SK-N-SH (cell line): Measurements from ENCODE around the gene AGBL4. TPM values are rescaled to one million over a fixed set of nuclear protein-coding genes. Genes with fewer than 3 reads are reported as not detected.

ENCODE experiments used
- CTCF ChIA-PET: fragments of 300-600, 350-600 bp; formaldehyde crosslinking; extraction: SDS; loops from one replicate; lab custom pipeline; 2021; lab: Yijun Ruan, JAX
- POLR2A ChIA-PET: fragments of 350-600 bp; sonication (Branson Sonifier 250); formaldehyde crosslinking; extraction: SDS; loops from one replicate; lab custom pipeline; 2020; ENCODE audit warnings: antibody characterized with exemption, inconsistent platforms; lab: Yijun Ruan, JAX
- DNase-seq: peaks from one replicate; pipeline ENCODE4 v3.0.0; 2012
- H2AFZ ChIP-seq: fragments of 200-600 bp; sonication (generic); 2 replicates; pipeline ENCODE4 v1.8.1; 2016; ENCODE audit warnings: antibody characterized with exemption, mild to moderate bottlenecking, low read depth
- H3F3A ChIP-seq: fragments of 200-600 bp; sonication (generic); replicated peaks from 2 replicates; pipeline ENCODE3; 2016; ENCODE audit warnings: antibody characterized with exemption, mild to moderate bottlenecking; ENCODE audit not compliant: insufficient read depth
- H3K27ac ChIP-seq, 2 experiments: fragments of 200-500 bp in 1 of 2; fragments of 200-600 bp in 1 of 2; sonication (Bioruptor generic) in 1 of 2; sonication (generic), shearing (Covaris generic) in 1 of 2; 2 replicates each; pipeline versions ENCODE4 v1.5.1 to v1.6.1; 2014 to 2016; ENCODE audit warnings: low read depth in 2 of 2, inconsistent platforms in 1 of 2, low read length in 1 of 2, mild to moderate bottlenecking in 1 of 2, mixed read lengths in 1 of 2
- H3K27me3 ChIP-seq: fragments of 200-600 bp; sonication (generic), shearing (Covaris generic); 2 replicates; pipeline ENCODE4 v1.6.1; 2016; ENCODE audit warnings: mixed run types; ENCODE audit not compliant: insufficient read depth
- H3K36me3 ChIP-seq, 2 experiments: fragments of 200-500 bp in 1 of 2; fragments of 200-600 bp in 1 of 2; sonication (Bioruptor generic) in 1 of 2; sonication (generic) in 1 of 2; replicated peaks in 1 of 2; 2 replicates each; pipeline versions ENCODE3 to v1.5.1; 2014 to 2016; ENCODE audit warnings: low read length in 1 of 2, mild to moderate bottlenecking in 1 of 2; ENCODE audit not compliant: insufficient read depth in 2 of 2, control insufficient read depth in 1 of 2
- H3K4me1 ChIP-seq, 2 experiments: fragments of 200-500 bp in 1 of 2; fragments of 200-600 bp in 1 of 2; sonication (Bioruptor generic) in 1 of 2; sonication (generic), shearing (Covaris generic) in 1 of 2; 2 replicates each; pipeline versions ENCODE4 v1.5.1 to v1.6.1; 2014 to 2016; ENCODE audit warnings: low read depth in 1 of 2, low read length in 1 of 2, mixed run types in 1 of 2; ENCODE audit not compliant: insufficient read depth in 2 of 2, control insufficient read depth in 1 of 2
- H3K4me2 ChIP-seq: fragments of 200-600 bp; sonication (generic), shearing (Covaris generic); 2 replicates; pipeline ENCODE4 v1.6.1; 2017; ENCODE audit warnings: mixed run types
- H3K4me3 ChIP-seq, 2 experiments: fragments of 200-500 bp in 1 of 2; fragments of 200-600 bp in 1 of 2; sonication (Bioruptor generic) in 1 of 2; sonication (generic), shearing (Covaris generic) in 1 of 2; 2 replicates each; pipeline versions ENCODE4 v1.5.1 to v1.8.1; 2014 to 2016; ENCODE audit warnings: low read depth in 2 of 2, inconsistent platforms in 1 of 2, low read length in 1 of 2, mild to moderate bottlenecking in 1 of 2, mixed read lengths in 1 of 2, moderate library complexity in 1 of 2
- H3K79me2 ChIP-seq: fragments of 200-600 bp; sonication (generic); 2 replicates; pipeline ENCODE4 v1.8.1; 2017; ENCODE audit warnings: mild to moderate bottlenecking; ENCODE audit not compliant: insufficient read depth
- H3K9ac ChIP-seq: fragments of 200-600 bp; sonication (generic); 2 replicates; pipeline ENCODE4 v1.6.1; 2017; ENCODE audit warnings: mixed run types
- H3K9me2 ChIP-seq: fragments of 200-600 bp; sonication (generic); 2 replicates; pipeline ENCODE4 v1.6.1; 2017; ENCODE audit warnings: mixed run types
- H3K9me3 ChIP-seq: fragments of 200-600 bp; sonication (generic); 2 replicates; pipeline ENCODE4 v1.6.1; 2017; ENCODE audit warnings: mixed run types, mild to moderate bottlenecking, moderate library complexity
- H4K20me1 ChIP-seq: fragments of 200-600 bp; sonication (generic); 2 replicates; pipeline ENCODE4 v1.6.1; 2017; ENCODE audit warnings: mild to moderate bottlenecking, mixed run types; ENCODE audit not compliant: insufficient read depth
- FOXM1 ChIP-seq: IDR thresholded peaks from 2 replicates; pipeline ENCODE4 v1.4.0; 2012; ENCODE audit warnings: low read depth, mild to moderate bottlenecking
- GABPA ChIP-seq: IDR thresholded peaks from 2 replicates; pipeline ENCODE4 v1.4.0; 2012; ENCODE audit warnings: low read depth, mild to moderate bottlenecking
- MXI1 ChIP-seq: IDR thresholded peaks from 2 replicates; pipeline ENCODE4 v1.6.1; 2012; ENCODE audit warnings: mild to moderate bottlenecking, low read depth, low read length, improper control_type of control experiment
- NFIC ChIP-seq: IDR thresholded peaks from 2 replicates; pipeline ENCODE4 v1.4.0; 2012; ENCODE audit warnings: borderline replicate concordance
- RAD21 ChIP-seq: IDR thresholded peaks from 2 replicates; pipeline ENCODE4 v1.6.1; 2012; ENCODE audit warnings: mild to moderate bottlenecking, low read length
- SMC3 ChIP-seq: IDR thresholded peaks from 2 replicates; pipeline ENCODE4 v1.6.1; 2012; ENCODE audit warnings: low read depth, low read length, improper control_type of control experiment
- TEAD4 ChIP-seq: IDR thresholded peaks from 2 replicates; pipeline ENCODE4 v1.4.0; 2012; ENCODE audit warnings: mild to moderate bottlenecking, borderline replicate concordance; ENCODE audit not compliant: insufficient read depth
- WGBS: methylation state at CpG from one replicate; pipeline ENCODE4 v1.1.6; 2017; ENCODE audit warnings: low lambda C conversion rate; 5-methylcytosine and 5-hydroxymethylcytosine counted together
- polyA plus RNA-seq, 3 experiments: library from polyadenylated mRNA; depleted of rRNA; stranded (reverse); fragments of >200 nt; gene quantifications; 2 replicates each; pipeline ENCODE4 v1.2.3, GENCODE V29; 2012
- TF ChIP-seq, protein P1 (sequence below): IDR thresholded peaks from 2 replicates; pipeline ENCODE4 v1.4.0; 2012; ENCODE audit warnings: low read depth, borderline replicate concordance
- TF ChIP-seq, protein P2 (sequence below): fragments of 200-600 bp; sonication (generic); IDR thresholded peaks from 2 replicates; pipeline ENCODE4 v1.6.1; 2017; ENCODE audit warnings: antibody characterized with exemption, mild to moderate bottlenecking, moderate library complexity
- TF ChIP-seq, protein P3 (sequence below): fragments of 150-350 bp; IDR thresholded peaks from 2 replicates; pipeline ENCODE4 v1.6.1; 2017; ENCODE audit warnings: antibody characterized with exemption, low read length, low read depth, borderline replicate concordance
- TF ChIP-seq, protein P4 (sequence below): fragments of 150-350 bp; IDR thresholded peaks from 2 replicates; pipeline ENCODE4 v1.6.1; 2016; ENCODE audit warnings: mild to moderate bottlenecking, low read depth, low read length

Gene AGBL4
- polyA plus RNA-seq, 1 of the 3 experiments (the other 2 are of a cell fraction) = 0.07 TPM

DNA sequence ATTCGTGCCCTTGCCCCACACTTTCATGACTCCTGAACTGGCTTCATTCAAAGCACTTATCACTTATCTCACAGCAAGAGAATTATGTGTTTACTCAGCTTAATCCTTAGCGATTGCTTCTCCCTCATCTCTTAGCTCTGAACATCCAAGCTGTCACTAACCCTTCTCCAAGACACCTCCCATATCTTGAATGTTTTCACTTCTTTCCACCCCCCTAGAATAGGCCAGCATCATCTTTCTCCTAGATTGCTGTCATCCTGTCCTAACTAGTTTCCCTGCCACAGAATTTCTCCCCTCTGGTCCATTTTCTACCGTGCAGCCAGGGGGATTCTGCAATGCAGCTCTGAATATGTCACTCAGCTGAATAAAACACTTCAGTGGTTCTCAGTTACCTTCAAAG is 1483.2 kb downstream of the AGBL4 start (continued):
- TF ChIP-seq, protein P1, sequence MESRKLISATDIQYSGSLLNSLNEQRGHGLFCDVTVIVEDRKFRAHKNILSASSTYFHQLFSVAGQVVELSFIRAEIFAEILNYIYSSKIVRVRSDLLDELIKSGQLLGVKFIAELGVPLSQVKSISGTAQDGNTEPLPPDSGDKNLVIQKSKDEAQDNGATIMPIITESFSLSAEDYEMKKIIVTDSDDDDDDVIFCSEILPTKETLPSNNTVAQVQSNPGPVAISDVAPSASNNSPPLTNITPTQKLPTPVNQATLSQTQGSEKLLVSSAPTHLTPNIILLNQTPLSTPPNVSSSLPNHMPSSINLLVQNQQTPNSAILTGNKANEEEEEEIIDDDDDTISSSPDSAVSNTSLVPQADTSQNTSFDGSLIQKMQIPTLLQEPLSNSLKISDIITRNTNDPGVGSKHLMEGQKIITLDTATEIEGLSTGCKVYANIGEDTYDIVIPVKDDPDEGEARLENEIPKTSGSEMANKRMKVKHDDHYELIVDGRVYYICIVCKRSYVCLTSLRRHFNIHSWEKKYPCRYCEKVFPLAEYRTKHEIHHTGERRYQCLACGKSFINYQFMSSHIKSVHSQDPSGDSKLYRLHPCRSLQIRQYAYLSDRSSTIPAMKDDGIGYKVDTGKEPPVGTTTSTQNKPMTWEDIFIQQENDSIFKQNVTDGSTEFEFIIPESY = no peak
- TF ChIP-seq FOXM1 = no peak
- TF ChIP-seq, protein P2, sequence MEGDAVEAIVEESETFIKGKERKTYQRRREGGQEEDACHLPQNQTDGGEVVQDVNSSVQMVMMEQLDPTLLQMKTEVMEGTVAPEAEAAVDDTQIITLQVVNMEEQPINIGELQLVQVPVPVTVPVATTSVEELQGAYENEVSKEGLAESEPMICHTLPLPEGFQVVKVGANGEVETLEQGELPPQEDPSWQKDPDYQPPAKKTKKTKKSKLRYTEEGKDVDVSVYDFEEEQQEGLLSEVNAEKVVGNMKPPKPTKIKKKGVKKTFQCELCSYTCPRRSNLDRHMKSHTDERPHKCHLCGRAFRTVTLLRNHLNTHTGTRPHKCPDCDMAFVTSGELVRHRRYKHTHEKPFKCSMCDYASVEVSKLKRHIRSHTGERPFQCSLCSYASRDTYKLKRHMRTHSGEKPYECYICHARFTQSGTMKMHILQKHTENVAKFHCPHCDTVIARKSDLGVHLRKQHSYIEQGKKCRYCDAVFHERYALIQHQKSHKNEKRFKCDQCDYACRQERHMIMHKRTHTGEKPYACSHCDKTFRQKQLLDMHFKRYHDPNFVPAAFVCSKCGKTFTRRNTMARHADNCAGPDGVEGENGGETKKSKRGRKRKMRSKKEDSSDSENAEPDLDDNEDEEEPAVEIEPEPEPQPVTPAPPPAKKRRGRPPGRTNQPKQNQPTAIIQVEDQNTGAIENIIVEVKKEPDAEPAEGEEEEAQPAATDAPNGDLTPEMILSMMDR = no peak
- TF ChIP-seq, all 33 proteins: peak for 0

DNA sequence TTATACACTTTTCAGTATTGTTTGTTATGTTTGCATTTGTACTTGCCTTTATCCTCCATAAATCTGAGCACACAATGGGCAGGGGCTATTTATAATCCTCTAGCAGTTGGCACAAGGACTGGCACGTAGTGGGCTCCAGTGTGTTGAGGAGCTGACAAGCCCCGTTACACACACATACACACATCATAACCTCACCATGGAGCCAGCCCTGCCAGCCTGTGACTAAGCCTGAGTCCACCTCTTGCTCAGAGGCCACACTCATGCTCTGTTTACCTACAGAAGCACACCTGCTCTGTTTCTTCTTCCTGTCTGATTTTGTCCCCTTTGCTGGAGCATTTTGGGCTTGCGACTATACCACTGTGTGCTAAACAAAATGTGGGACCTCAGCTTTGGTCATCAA is 1487.3 kb downstream of the AGBL4 start:
- H3K9me3 ChIP-seq = no peaks in the 10 kb centered on the region
- no peak for DNase-seq
- no peaks in the 10 kb centered on the region for H3F3A ChIP-seq
- no peak overlapping the region for H3K9ac ChIP-seq
- ChIA-PET POLR2A (no interaction called here), CTCF (interaction anchor here (1.4 to 4.6 kb wide), 2 partner anchors 21 to 39 kb away, joined by 4 to 22 read pairs; no protein-coding TSS in a partner anchor)
- no peak overlapping the region for H3K27ac ChIP-seq
- TF ChIP-seq GABPA (no peak), SMC3 (no peak), MXI1 (no peak), NFIC (no peak), RAD21 (no peak), FOXM1 (no peak), TEAD4 (no peak)
- TF ChIP-seq, protein P3, sequence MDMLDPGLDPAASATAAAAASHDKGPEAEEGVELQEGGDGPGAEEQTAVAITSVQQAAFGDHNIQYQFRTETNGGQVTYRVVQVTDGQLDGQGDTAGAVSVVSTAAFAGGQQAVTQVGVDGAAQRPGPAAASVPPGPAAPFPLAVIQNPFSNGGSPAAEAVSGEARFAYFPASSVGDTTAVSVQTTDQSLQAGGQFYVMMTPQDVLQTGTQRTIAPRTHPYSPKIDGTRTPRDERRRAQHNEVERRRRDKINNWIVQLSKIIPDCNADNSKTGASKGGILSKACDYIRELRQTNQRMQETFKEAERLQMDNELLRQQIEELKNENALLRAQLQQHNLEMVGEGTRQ = no peak
- TF ChIP-seq, protein P2 = no peak
- TF ChIP-seq, protein P4, sequence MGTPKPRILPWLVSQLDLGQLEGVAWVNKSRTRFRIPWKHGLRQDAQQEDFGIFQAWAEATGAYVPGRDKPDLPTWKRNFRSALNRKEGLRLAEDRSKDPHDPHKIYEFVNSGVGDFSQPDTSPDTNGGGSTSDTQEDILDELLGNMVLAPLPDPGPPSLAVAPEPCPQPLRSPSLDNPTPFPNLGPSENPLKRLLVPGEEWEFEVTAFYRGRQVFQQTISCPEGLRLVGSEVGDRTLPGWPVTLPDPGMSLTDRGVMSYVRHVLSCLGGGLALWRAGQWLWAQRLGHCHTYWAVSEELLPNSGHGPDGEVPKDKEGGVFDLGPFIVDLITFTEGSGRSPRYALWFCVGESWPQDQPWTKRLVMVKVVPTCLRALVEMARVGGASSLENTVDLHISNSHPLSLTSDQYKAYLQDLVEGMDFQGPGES = no peak
- H4K20me1 ChIP-seq = no peaks in the 10 kb centered on the region
- H3K4me3 ChIP-seq = no peak overlapping the region
- H3K4me2 ChIP-seq = no peak overlapping the region
- WGBS = 43% methylated on average over 3 of the region's 3 CpGs
- no peaks in the 10 kb centered on the region for H3K27me3 ChIP-seq
- H3K79me2 ChIP-seq = no peaks in the 10 kb centered on the region
- peaks cover 0 to 3% of the 10 kb centered on the region in 2 experiments; a peak in 1 of 4 replicates for H3K4me1 ChIP-seq
- H3K9me2 ChIP-seq = no peaks in the 10 kb centered on the region
- no peak overlapping the region for H2AFZ ChIP-seq
- no peaks in the 10 kb centered on the region for H3K36me3 ChIP-seq
